HK-2 (cell line): Measurements from ENCODE around the gene TMEM42.
"Not testable (repeated sequence)": the region's sequence is repeated elsewhere in the genome, so short reads cannot be mapped to it uniquely, and the experiment has no call there.

Source experiments
- DNase-seq: peaks from one replicate; pipeline ENCODE4 v3.0.0-alpha.2; 2018; ENCODE audit not compliant: unreplicated experiment

TMEM42 gene

GRCh38 chr3:44861412-44862225, at the start of gene TMEM42:
TMEM42 (plus strand) TSS chr3:44861912; CDS start chr3:44861925, 13 bp downstream.
- peak; percentile 84 for DNase-seq

DNA sequence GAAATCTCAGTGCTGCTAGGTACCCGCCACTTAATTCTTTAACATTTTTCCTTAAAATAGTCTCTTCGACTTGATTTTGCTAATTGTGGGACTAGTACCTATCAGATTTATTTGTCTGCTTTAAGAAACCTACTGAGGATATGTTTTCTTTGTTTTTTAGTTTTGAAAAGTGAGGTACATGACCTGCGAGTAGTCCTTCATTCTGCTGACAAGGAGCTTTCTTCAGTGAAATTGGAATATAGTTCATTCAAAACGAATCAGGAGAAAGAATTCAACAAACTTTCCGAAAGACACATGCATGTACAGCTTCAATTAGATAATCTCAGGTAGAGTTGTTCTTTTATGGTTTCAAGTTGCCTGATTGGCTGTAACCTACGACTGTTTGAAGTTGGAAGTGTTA, 47.0 kb upstream of the TMEM42 start:
- no peak for DNase-seq

DNA sequence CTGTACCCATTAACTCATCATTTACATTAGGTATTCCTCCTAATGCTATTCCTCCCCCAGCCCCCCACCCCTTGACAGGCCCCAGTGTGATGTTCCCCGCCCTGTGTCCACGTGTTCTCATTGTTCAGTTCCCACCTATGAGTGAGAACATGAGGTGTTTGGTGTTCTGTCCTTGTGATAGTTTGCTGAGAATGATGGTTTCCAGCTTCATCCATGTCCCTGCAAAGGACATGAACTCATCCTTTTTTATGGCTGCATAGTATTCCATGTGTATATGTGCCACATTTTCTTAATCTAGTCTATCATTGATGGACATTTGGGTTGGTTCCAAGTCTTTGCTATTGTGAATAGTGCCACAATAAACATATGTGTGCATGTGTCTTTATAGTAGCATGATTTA, 45.4 kb upstream of the TMEM42 start:
- not testable (repeated sequence) for DNase-seq

- not testable (repeated sequence) for DNase-seq
Observed at GRCh38 chr3:44821206-44821605, 40.5 kb upstream of the TMEM42 start.

DNA sequence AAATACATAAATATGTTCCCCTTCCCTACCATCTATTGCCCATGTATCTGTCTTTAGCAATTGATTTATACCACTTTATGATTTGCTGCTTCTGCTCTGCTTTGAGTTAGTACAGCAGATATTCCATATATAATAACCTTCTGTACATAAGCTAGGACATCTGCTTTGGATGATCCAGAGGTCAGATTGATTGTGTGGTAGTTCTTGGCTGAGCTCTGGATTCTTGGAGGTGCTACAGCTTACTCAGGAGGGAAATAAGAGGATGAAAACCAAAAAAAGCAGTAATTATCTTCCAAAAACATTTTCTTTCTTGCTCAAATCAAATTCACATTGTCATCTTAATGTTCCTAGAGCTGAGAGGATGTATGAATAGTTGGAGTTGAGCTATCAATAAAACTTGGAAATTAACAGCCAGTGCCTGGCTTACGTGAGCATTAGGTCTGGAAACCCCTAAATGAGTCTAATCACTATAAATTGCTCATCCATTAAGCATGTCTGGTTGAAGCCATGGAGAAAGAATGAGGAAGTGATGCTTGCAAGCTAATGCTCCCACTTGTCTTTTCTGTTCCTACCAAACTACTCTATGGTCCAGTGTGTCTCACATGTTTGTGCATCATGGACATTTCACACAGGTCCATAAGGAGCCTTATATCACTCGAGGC, 36.3 kb upstream of the TMEM42 start:
- DNase-seq: peak; percentile 6

DNA sequence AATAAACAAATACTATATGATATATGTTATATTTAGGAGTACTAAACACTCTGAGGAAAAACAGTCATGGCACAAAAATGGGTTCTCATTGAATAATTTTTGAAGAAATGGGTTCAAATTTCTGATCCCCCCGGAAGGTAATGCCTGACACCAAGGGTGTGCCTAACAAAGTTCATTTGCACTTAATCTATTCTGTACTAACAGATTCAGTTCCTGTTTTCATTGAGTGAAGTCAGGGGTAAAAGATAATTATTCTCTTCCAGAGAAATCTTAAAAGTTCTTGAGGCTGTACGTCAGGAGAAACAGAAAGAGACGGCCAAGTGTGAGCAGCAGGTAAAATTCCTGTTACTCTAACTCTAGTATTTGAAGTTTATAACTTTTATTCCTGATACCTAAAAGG, 34.5 kb upstream of the TMEM42 start:
- no peak for DNase-seq

- DNase-seq: no peak
Observed at GRCh38 chr3:44831232-44831631, 30.5 kb upstream of the TMEM42 start.

GRCh38 chr3:44832032-44832431, 29.7 kb upstream of the TMEM42 start:
- no peak for DNase-seq

DNA sequence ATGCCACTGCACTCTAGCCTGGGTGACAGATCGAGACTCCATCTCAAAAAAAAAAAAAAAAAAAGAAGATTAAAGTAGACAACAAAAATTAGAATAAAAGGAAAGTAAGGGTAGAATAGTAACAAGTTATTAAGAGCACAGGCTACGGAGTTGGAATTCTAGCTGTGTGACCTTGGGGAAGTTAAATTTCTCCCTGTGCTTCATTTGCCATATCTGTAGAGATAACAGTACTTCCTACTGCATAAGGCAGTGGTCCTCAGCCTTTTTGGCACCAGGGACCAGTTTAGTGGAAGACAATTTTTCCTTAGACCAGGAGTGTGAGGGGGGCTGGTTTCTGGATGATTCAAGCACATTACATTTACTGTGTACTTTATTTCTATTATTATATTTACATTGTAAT, 28.7 kb upstream of the TMEM42 start:
- DNase-seq: no peak

GRCh38 chr3:44833394-44833793, 28.3 kb upstream of the TMEM42 start:
- no peak for DNase-seq

- no peak for DNase-seq
Observed at GRCh38 chr3:44835684-44836083, 26.0 kb upstream of the TMEM42 start.

DNA sequence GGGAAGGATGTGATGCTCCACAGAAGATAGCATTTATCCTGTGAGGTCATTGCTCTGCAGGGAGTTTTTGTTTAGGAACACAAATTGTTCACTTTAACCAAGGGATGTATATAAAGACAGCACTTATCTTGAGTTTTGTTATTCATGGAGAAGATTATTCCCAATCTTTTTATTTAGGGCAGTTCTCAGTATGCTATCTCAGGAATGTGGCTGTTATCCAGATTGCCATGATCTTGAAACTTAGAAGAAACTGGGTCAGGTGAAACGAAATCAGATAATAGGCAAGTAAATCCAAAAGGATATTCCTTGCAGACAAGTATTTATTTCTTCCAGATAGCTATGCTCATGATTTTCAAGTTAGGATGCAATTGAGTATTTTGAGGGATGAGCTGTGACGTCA, 19.3 kb upstream of the TMEM42 start:
- no peak for DNase-seq

DNA sequence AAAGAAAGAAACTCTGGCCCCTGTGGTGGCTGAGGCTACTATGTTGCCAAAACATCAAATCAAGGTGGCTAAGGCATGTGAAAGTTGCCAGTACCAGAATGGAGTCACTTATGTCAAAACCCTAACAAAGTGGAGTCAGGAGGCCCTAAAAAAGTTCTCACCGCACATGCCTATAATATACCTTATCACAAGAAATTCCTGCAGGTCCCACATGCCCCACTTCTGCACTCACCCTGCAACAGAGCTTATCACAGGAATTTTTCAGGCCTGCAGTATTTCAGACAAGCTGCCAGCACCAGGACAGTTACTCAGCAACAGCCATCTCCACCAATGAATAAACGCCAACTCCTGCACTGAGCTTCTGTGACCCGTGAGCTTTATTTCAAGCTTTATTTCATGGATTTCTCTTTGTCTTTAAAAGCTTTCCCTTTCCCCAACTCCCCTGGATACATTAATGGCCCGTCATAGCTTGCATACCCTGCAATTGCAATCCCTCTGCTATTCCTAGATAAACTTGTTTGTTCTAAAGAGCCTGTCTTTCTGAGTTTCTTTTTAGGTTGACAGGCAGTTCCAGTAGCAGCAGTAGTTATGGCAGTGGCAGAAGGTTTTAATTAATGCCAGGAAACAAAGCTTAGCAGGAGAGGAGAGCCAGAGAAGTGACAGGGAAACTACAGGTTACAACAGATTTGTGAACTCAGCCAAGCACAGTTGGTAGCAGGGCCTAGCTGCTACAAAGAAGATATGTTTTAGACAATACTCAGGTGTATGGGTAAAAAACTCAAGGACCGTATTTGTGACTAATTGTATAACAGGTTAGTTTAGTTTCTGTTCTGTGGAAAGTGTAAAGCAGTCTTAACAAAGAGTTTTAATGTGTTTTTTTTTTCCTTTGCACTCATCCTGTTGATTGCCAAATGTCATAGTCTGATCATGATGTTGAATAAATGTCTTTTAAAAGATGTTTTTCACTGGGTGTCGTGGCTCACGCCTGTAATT, 15.9 kb upstream of the TMEM42 start:
- no peak for DNase-seq

GRCh38 chr3:44848634-44849033, 13.1 kb upstream of the TMEM42 start:
- DNase-seq: no peak

- not testable (repeated sequence) for DNase-seq
Observed at GRCh38 chr3:44856663-44857062, 5.0 kb upstream of the TMEM42 start.

DNA sequence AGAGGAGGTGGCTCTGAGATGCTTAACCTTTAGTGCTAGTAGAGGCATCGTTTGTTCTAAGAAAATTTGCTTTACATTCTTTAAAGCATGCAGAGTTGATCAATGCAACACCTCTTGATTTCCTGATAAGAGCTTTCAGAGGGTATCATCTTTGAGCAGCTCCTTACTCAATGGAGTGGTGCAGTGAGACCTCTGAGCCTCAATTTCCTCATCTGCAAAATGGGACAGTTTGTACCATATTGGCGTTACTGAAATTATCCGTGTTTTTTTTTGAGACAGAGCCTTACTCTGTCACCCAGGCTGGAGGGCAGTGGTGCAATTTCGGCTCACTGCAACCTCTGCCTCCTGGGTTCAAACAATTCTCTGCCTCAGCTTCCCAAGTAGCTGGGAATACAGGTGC, 1.6 kb upstream of the TMEM42 start:
- DNase-seq: no peak

- no peak for DNase-seq
Observed at GRCh38 chr3:44862226-44862637, 520 bp downstream of the TMEM42 start.

DNA sequence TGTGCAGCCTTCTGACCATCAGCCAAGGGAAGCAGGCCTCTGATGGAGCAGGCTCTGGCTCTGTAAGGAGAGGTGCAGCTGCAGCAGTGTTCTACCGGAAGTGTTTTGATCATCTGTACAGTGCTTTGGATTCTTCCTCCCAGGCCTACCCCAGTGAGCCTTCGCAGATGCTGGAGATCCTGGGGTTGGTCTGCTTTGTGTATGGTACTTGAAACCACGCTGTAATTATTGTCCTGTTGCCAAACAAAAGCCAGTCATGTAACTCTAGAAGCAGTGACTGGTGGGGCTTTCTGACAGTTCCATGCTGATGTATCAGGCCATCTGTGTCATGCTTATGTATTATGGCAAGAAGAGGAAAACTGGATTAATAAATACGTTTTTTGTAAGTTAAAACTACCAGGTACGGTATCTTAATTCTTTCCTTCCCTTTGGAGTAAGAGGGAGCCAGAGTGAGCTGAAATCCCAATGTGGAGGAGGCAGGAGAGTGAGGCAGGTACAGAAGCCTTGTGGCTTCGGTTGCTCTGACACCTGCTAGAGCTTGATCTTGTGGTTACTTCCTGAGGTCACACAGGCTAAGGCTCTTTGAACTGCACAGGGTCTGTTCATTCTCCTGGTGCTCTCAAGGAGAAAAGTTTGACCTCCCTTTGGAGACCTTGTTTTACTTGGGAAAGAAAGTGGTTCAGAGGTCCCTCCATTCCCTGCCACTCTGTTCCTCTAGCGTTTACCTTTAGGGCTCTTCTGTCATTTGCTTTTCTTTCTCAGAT, 3.7 kb downstream of the TMEM42 start:
- no peak for DNase-seq

- DNase-seq: no peak
Observed at GRCh38 chr3:44867421-44868111, 5.9 kb downstream of the TMEM42 start.

DNA sequence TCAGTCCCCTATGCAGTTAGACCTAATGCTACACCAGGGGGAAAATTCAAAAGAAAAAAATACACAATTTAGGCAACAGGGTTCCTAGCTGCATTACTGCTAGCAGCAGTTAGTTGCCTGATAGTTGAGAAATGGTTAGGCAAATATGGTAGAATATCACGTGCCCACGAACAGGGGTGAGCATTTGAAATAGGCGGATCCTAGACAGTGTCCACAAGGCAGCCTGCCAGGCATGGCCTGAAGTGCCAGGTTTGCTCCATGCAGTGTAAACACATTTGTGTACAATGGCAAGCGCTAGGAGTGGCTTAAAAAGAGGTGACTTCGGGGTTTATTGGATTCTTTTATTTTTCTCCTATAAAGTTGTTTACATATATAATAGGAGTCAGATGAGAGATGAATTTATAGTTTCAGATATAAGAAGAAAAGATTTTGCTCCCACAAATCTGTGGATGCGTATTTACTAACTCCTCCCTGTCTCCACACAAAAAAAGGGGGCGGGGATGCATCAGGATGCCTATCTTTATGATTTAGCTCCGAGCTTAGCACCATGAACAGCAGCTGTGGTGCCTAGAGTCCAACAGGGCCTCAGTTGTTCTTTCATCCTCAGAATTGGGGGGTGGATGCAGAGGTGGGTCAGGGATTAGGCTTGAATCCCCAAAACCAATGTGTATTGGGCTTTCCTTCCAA, 8.8 kb downstream of the TMEM42 start:
- no peak for DNase-seq
